ENCODE measurements around the gene SLC12A7.
"Not testable (repeated sequence)": the region's sequence is repeated elsewhere in the genome, so short reads cannot be mapped to it uniquely, and the experiment has no call there.

Gene SLC12A7

GRCh38 chr5:1098986-1099597, 12.8 kb downstream of the SLC12A7 start:
- TF ChIP-seq CTCF (IDR thresholded peaks at IDR 0.05; ENCODE audit: control extremely low read depth, extremely low read depth, low read depth, missing control alignments) = no peak
- no peak for DNase-seq (ENCODE audit: extremely low spot score)
- ChIA-PET CTCF (no interaction called here), POLR2A (no interaction called here)

- DNase-seq (ENCODE audit: extremely low spot score); CTCF ChIA-PET; POLR2A ChIA-PET: not testable (repeated sequence)
Observed at GRCh38 chr5:1097988-1098385, 13.9 kb downstream of the SLC12A7 start.

GRCh38 chr5:1097381-1097987, 14.4 kb downstream of the SLC12A7 start:
- TF ChIP-seq CTCF (IDR thresholded peaks at IDR 0.05; ENCODE audit: control extremely low read depth, extremely low read depth, low read depth, missing control alignments) = no peak
- ChIA-PET POLR2A (no interaction called here), CTCF (no interaction called here)

GRCh38 chr5:1096838-1097237, 15.0 kb downstream of the SLC12A7 start:
- no peak for DNase-seq (ENCODE audit: extremely low spot score)
- ChIA-PET CTCF (no interaction called here), POLR2A (no interaction called here)
- TF ChIP-seq CTCF (IDR thresholded peaks at IDR 0.05; ENCODE audit: control extremely low read depth, extremely low read depth, low read depth, missing control alignments) = no peak

More at GRCh38 chr5:1097381-1097987, 14.4 kb downstream of the SLC12A7 start:
- no peak for DNase-seq (ENCODE audit: extremely low spot score)

GRCh38 chr5:1095990-1096363, 15.9 kb downstream of the SLC12A7 start:
- ChIA-PET CTCF (no interaction called here), POLR2A (no interaction called here)
- no peak for TF ChIP-seq CTCF (IDR thresholded peaks at IDR 0.05; ENCODE audit: control extremely low read depth, extremely low read depth, low read depth, missing control alignments)
- no peak for DNase-seq (ENCODE audit: extremely low spot score)

GRCh38 chr5:1095302-1095989, 16.4 kb downstream of the SLC12A7 start:
- POLR2A ChIA-PET = interaction anchor here (0.6 kb wide), 1 partner anchor 43 kb away, joined by 3 read pairs; no protein-coding TSS in a partner anchor
- CTCF ChIA-PET = interaction anchor here (1.5 kb wide), 1 partner anchor 72 kb away, joined by 3 read pairs; no protein-coding TSS in a partner anchor
- TF ChIP-seq CTCF (IDR thresholded peaks at IDR 0.05; ENCODE audit: control extremely low read depth, extremely low read depth, low read depth, missing control alignments) = no peak
- no peak for DNase-seq (ENCODE audit: extremely low spot score)

GRCh38 chr5:1094670-1095190, 17.1 kb downstream of the SLC12A7 start:
- ChIA-PET CTCF (interaction anchor here (1.2 to 1.6 kb wide), 3 partner anchors 11 to 73 kb away, joined by 3 to 4 read pairs (median 3); no protein-coding TSS in a partner anchor), POLR2A (interaction anchor here (0.6 kb wide), 1 partner anchor 42 kb away, joined by 3 read pairs; no protein-coding TSS in a partner anchor)
- DNase-seq (ENCODE audit: extremely low spot score) = no peak
- TF ChIP-seq CTCF (IDR thresholded peaks at IDR 0.05; ENCODE audit: control extremely low read depth, extremely low read depth, low read depth, missing control alignments) = no peak

Measured in GM10248 (cell line).